Fibroblast of lung (primary cell): Measurements from ENCODE around the gene FBXO33. TPM values are rescaled to one million over a fixed set of nuclear protein-coding genes. Genes with fewer than 3 reads are reported as not detected.

Source experiments
- DNase-seq, 2 donors: peaks; one replicate each; pipeline versions ENCODE4 v3.0.0 to v3.0.0-alpha.2; 2010; ENCODE audit warnings: low read depth in 2 of 2
- H2AFZ ChIP-seq: 2 replicates; pipeline ENCODE4 v1.5.1; 2012; ENCODE audit warnings: low read length, control low read depth, inconsistent platforms
- H3K27ac ChIP-seq: 2 replicates; pipeline ENCODE4 v1.5.1; 2011; ENCODE audit warnings: low read length, control low read depth; ENCODE audit not compliant: insufficient read depth
- H3K27me3 ChIP-seq: 2 replicates; pipeline ENCODE4 v1.5.1; 2011; ENCODE audit warnings: mild to moderate bottlenecking, low read length; ENCODE audit not compliant: control insufficient read depth, insufficient read depth
- H3K36me3 ChIP-seq: 2 replicates; pipeline ENCODE4 v1.5.1; 2011; ENCODE audit warnings: low read length; ENCODE audit not compliant: control insufficient read depth, insufficient read depth
- H3K4me1 ChIP-seq: 2 replicates; pipeline ENCODE4 v1.5.1; 2011; ENCODE audit warnings: low read length; ENCODE audit not compliant: control insufficient read depth, insufficient read depth; ENCODE audit errors: extremely low read depth
- H3K4me2 ChIP-seq: 2 replicates; pipeline ENCODE4 v1.5.1; 2011; ENCODE audit warnings: low read length, control low read depth; ENCODE audit not compliant: insufficient read depth; ENCODE audit errors: extremely low read depth
- H3K4me3 ChIP-seq, 4 experiments: fragments of 200-600 bp in 1 of 4; sonication (generic) in 1 of 4; replicated peaks in 1 of 4; 2 replicates each; pipeline ENCODE4 v1.5.1; 2011 to 2016; ENCODE audit warnings: low read length in 4 of 4, low read depth in 3 of 4, mild to moderate bottlenecking in 3 of 4, control low read depth in 2 of 4, inconsistent platforms in 1 of 4, mixed read lengths in 1 of 4; ENCODE audit not compliant: insufficient read depth in 1 of 4; ENCODE audit errors: control extremely low read depth in 1 of 4
- H3K79me2 ChIP-seq: 2 replicates; pipeline ENCODE4 v1.5.1; 2012; ENCODE audit warnings: mild to moderate bottlenecking, low read length, inconsistent platforms; ENCODE audit not compliant: control insufficient read depth, insufficient read depth
- H3K9ac ChIP-seq: 2 replicates; pipeline ENCODE4 v1.5.1; 2011; ENCODE audit warnings: mild to moderate bottlenecking, low read length, control low read depth; ENCODE audit not compliant: insufficient read depth
- H3K9me3 ChIP-seq: 2 replicates; pipeline ENCODE4 v1.5.1; 2012; ENCODE audit warnings: low read depth, low read length; ENCODE audit not compliant: control insufficient read depth, insufficient read depth
- H4K20me1 ChIP-seq: 2 replicates; pipeline ENCODE4 v1.5.1; 2011; ENCODE audit warnings: low read length; ENCODE audit not compliant: control insufficient read depth, insufficient read depth; ENCODE audit errors: extremely low read depth
- CTCF ChIP-seq, 2 donors: IDR thresholded peaks in 1 of 2; conservative IDR thresholded peaks in 1 of 2; 1 replicate in 1 of 2; 2 replicates in 1 of 2; pipeline ENCODE4 v1.5.1; 2011 to 2012; ENCODE audit warnings: low read length in 2 of 2, control low read depth in 1 of 2, inconsistent platforms in 1 of 2, low read depth in 1 of 2, mild to moderate bottlenecking in 1 of 2
- EZH2 ChIP-seq: IDR thresholded peaks from 2 replicates; pipeline ENCODE4 v1.5.1; 2012; ENCODE audit warnings: low read length, control low read depth, mild to moderate bottlenecking; ENCODE audit errors: missing control alignments
- polyA plus RNA-seq, 2 donors: library from polyadenylated mRNA; depleted of rRNA in 1 of 2; stranded (reverse) in 1 of 2; unstranded in 1 of 2; fragments of >200 nt; gene quantifications; 2 replicates each; pipeline ENCODE4 v1.2.1, GENCODE V29; 2011 to 2012; ENCODE audit warnings: missing spikeins in 1 of 2
- total RNA-seq: library from RNA; depleted of rRNA; stranded (reverse); fragments of >200 nt; gene quantifications from 2 replicates; pipeline ENCODE4 v1.2.1, GENCODE V29; 2014

FBXO33 gene
- total and polyA plus RNA-seq, 2 donors (not counting 1 experiment from before 2014, with no cell fraction given) = 12.6 to 16.3 TPM

GRCh38 chr14:39425947-39426346, 6.3 kb downstream of the FBXO33 start:
- Histone ChIP-seq H2AFZ (no peak overlapping the region), H3K9me3 (no peaks in the 10 kb centered on the region), H3K4me1 (no peaks in the 10 kb centered on the region), H3K4me2 (no peak overlapping the region), H3K4me3 (no peak overlapping the region), H3K36me3 (no peaks in the 10 kb centered on the region), H3K9ac (no peak overlapping the region), H3K79me2 (peaks cover 33% of the 10 kb centered on the region), H3K27ac (no peak overlapping the region), H4K20me1 (no peaks in the 10 kb centered on the region), H3K27me3 (no peaks in the 10 kb centered on the region)
- no peak for DNase-seq
- TF ChIP-seq CTCF (conservative IDR thresholded peaks at IDR 0.05 in 1 of 2, IDR thresholded peaks at IDR 0.05 in 1 of 2; ENCODE audit: low read depth in 1 of 2, low read length in 2 of 2) = no peak
- TF ChIP-seq EZH2 = no peak

- DNase-seq = no peak
- Histone ChIP-seq H3K9me3 (no peaks in the 10 kb centered on the region), H3K27ac (no peak overlapping the region), H3K4me3 (no peak overlapping the region), H3K9ac (no peak overlapping the region), H3K4me2 (no peak overlapping the region), H4K20me1 (no peaks in the 10 kb centered on the region), H3K4me1 (no peaks in the 10 kb centered on the region), H3K27me3 (no peaks in the 10 kb centered on the region), H3K79me2 (peaks cover 16% of the 10 kb centered on the region), H2AFZ (no peak overlapping the region), H3K36me3 (no peaks in the 10 kb centered on the region)
- no peak for TF ChIP-seq CTCF (conservative IDR thresholded peaks at IDR 0.05 in 1 of 2, IDR thresholded peaks at IDR 0.05 in 1 of 2; ENCODE audit: low read depth in 1 of 2, low read length in 2 of 2)
- TF ChIP-seq EZH2 = no peak
These were observed 8.4 kb downstream of the FBXO33 start for GRCh38 chr14:39423793-39424192.

GRCh38 chr14:39422243-39422642, 10.0 kb downstream of the FBXO33 start:
- Histone ChIP-seq H4K20me1 (no peaks in the 10 kb centered on the region), H3K79me2 (peaks cover 8% of the 10 kb centered on the region), H2AFZ (no peak overlapping the region), H3K27ac (no peak overlapping the region), H3K27me3 (no peaks in the 10 kb centered on the region), H3K9ac (no peak overlapping the region), H3K4me1 (no peaks in the 10 kb centered on the region), H3K4me3 (no peak overlapping the region), H3K36me3 (no peaks in the 10 kb centered on the region), H3K4me2 (no peak overlapping the region), H3K9me3 (no peaks in the 10 kb centered on the region)
- DNase-seq = no peak
- TF ChIP-seq CTCF (conservative IDR thresholded peaks at IDR 0.05 in 1 of 2, IDR thresholded peaks at IDR 0.05 in 1 of 2; ENCODE audit: low read depth in 1 of 2, low read length in 2 of 2) = no peak
